ENCODE measurements around the gene HRH4.

Gene HRH4

GRCh38 chr18:24482821-24483220 lies 22.4 kb downstream of the HRH4 start:
- H3K27me3 ChIP-seq (ENCODE audit: control insufficient read depth, insufficient read depth, low read length, poor library complexity, severe bottlenecking): no peaks in the 10 kb centered on the region
- no peaks in the 10 kb centered on the region for H3K9me3 ChIP-seq (ENCODE audit: control insufficient read depth, low read length)
- WGBS, 2 experiments: 94 to 95% methylated on average over 5 of the region's 5 CpGs
- H3K27ac ChIP-seq (ENCODE audit: insufficient read depth, low read depth, low read length, poor library complexity, severe bottlenecking): no peak overlapping the region
- H3K4me1 ChIP-seq (ENCODE audit: control insufficient read depth, insufficient read depth, low read length): no peaks in the 10 kb centered on the region
- no peaks in the 10 kb centered on the region for H3K36me3 ChIP-seq (ENCODE audit: control insufficient read depth, insufficient read depth, low read length)
- no peak overlapping the region for H3K4me3 ChIP-seq (ENCODE audit: insufficient read depth, low read depth, low read length)

- Histone ChIP-seq H3K4me3 (ENCODE audit: insufficient read depth, low read depth, low read length) (no peak overlapping the region), H3K27me3 (ENCODE audit: control insufficient read depth, insufficient read depth, low read length, poor library complexity, severe bottlenecking) (no peaks in the 10 kb centered on the region), H3K4me1 (ENCODE audit: control insufficient read depth, insufficient read depth, low read length) (no peaks in the 10 kb centered on the region), H3K36me3 (ENCODE audit: control insufficient read depth, insufficient read depth, low read length) (no peaks in the 10 kb centered on the region), H3K27ac (ENCODE audit: insufficient read depth, low read depth, low read length, poor library complexity, severe bottlenecking) (no peak overlapping the region), H3K9me3 (ENCODE audit: control insufficient read depth, low read length) (no peaks in the 10 kb centered on the region)
- WGBS, 2 experiments: 100% methylated on average over 2 to 3 of the region's 3 CpGs
Observed at GRCh38 chr18:24485681-24486080, 25.2 kb downstream of the HRH4 start.

- no peak overlapping the region for H3K4me3 ChIP-seq (ENCODE audit: insufficient read depth, low read depth, low read length)
- no peaks in the 10 kb centered on the region for H3K9me3 ChIP-seq (ENCODE audit: control insufficient read depth, low read length)
- 92 to 93% methylated on average over 9 of the region's 9 CpGs for WGBS, 2 experiments
- H3K27ac ChIP-seq (ENCODE audit: insufficient read depth, low read depth, low read length, poor library complexity, severe bottlenecking): no peak overlapping the region
- H3K27me3 ChIP-seq (ENCODE audit: control insufficient read depth, insufficient read depth, low read length, poor library complexity, severe bottlenecking): no peaks in the 10 kb centered on the region
- H3K36me3 ChIP-seq (ENCODE audit: control insufficient read depth, insufficient read depth, low read length): no peaks in the 10 kb centered on the region
- no peaks in the 10 kb centered on the region for H3K4me1 ChIP-seq (ENCODE audit: control insufficient read depth, insufficient read depth, low read length)
Observed at GRCh38 chr18:24486684-24487083, 26.2 kb downstream of the HRH4 start.

GRCh38 chr18:24488824-24489493 lies 28.5 kb downstream of the HRH4 start:
- Histone ChIP-seq H3K4me3 (ENCODE audit: insufficient read depth, low read depth, low read length) (no peak overlapping the region), H3K27me3 (ENCODE audit: control insufficient read depth, insufficient read depth, low read length, poor library complexity, severe bottlenecking) (no peaks in the 10 kb centered on the region), H3K4me1 (ENCODE audit: control insufficient read depth, insufficient read depth, low read length) (no peaks in the 10 kb centered on the region), H3K27ac (ENCODE audit: insufficient read depth, low read depth, low read length, poor library complexity, severe bottlenecking) (no peak overlapping the region), H3K36me3 (ENCODE audit: control insufficient read depth, insufficient read depth, low read length) (no peaks in the 10 kb centered on the region), H3K9me3 (ENCODE audit: control insufficient read depth, low read length) (no peaks in the 10 kb centered on the region)
- 58 to 61% methylated on average over 6 of the region's 7 CpGs for WGBS, 2 experiments

- H3K27ac ChIP-seq (ENCODE audit: insufficient read depth, low read depth, low read length, poor library complexity, severe bottlenecking): no peak overlapping the region
- no peak overlapping the region for H3K4me3 ChIP-seq (ENCODE audit: insufficient read depth, low read depth, low read length)
- no peaks in the 10 kb centered on the region for H3K9me3 ChIP-seq (ENCODE audit: control insufficient read depth, low read length)
- H3K36me3 ChIP-seq (ENCODE audit: control insufficient read depth, insufficient read depth, low read length): no peaks in the 10 kb centered on the region
- H3K4me1 ChIP-seq (ENCODE audit: control insufficient read depth, insufficient read depth, low read length): no peaks in the 10 kb centered on the region
- WGBS, 2 experiments: 85 to 87% methylated on average over 4 of the region's 4 CpGs
- H3K27me3 ChIP-seq (ENCODE audit: control insufficient read depth, insufficient read depth, low read length, poor library complexity, severe bottlenecking): no peaks in the 10 kb centered on the region
Observed at GRCh38 chr18:24490539-24490938, 30.1 kb downstream of the HRH4 start.

GRCh38 chr18:24491927-24492834 lies 31.7 kb downstream of the HRH4 start:
- no peak overlapping the region for H3K4me3 ChIP-seq (ENCODE audit: insufficient read depth, low read depth, low read length)
- no peak overlapping the region for H3K27ac ChIP-seq (ENCODE audit: insufficient read depth, low read depth, low read length, poor library complexity, severe bottlenecking)
- no peaks in the 10 kb centered on the region for H3K36me3 ChIP-seq (ENCODE audit: control insufficient read depth, insufficient read depth, low read length)
- no peaks in the 10 kb centered on the region for H3K27me3 ChIP-seq (ENCODE audit: control insufficient read depth, insufficient read depth, low read length, poor library complexity, severe bottlenecking)
- no peaks in the 10 kb centered on the region for H3K9me3 ChIP-seq (ENCODE audit: control insufficient read depth, low read length)
- H3K4me1 ChIP-seq (ENCODE audit: control insufficient read depth, insufficient read depth, low read length): no peaks in the 10 kb centered on the region
- 92 to 93% methylated on average over 21 of the region's 21 CpGs for WGBS, 2 experiments

- Histone ChIP-seq H3K36me3 (ENCODE audit: control insufficient read depth, insufficient read depth, low read length) (no peaks in the 10 kb centered on the region), H3K27me3 (ENCODE audit: control insufficient read depth, insufficient read depth, low read length, poor library complexity, severe bottlenecking) (no peaks in the 10 kb centered on the region), H3K27ac (ENCODE audit: insufficient read depth, low read depth, low read length, poor library complexity, severe bottlenecking) (no peak overlapping the region), H3K9me3 (ENCODE audit: control insufficient read depth, low read length) (no peaks in the 10 kb centered on the region), H3K4me1 (ENCODE audit: control insufficient read depth, insufficient read depth, low read length) (no peaks in the 10 kb centered on the region), H3K4me3 (ENCODE audit: insufficient read depth, low read depth, low read length) (no peak overlapping the region)
- 94 to 100% methylated on average over 2 of the region's 2 CpGs for WGBS, 2 experiments
Observed at GRCh38 chr18:24494586-24494985, 34.1 kb downstream of the HRH4 start.

GRCh38 chr18:24497031-24497754 lies 36.8 kb downstream of the HRH4 start:
- WGBS, 2 experiments: 94 to 95% methylated on average over 1 of the region's 1 CpG
- Histone ChIP-seq H3K27me3 (ENCODE audit: control insufficient read depth, insufficient read depth, low read length, poor library complexity, severe bottlenecking) (no peaks in the 10 kb centered on the region), H3K36me3 (ENCODE audit: control insufficient read depth, insufficient read depth, low read length) (no peaks in the 10 kb centered on the region), H3K4me3 (ENCODE audit: insufficient read depth, low read depth, low read length) (no peak overlapping the region), H3K27ac (ENCODE audit: insufficient read depth, low read depth, low read length, poor library complexity, severe bottlenecking) (no peak overlapping the region), H3K4me1 (ENCODE audit: control insufficient read depth, insufficient read depth, low read length) (no peaks in the 10 kb centered on the region), H3K9me3 (ENCODE audit: control insufficient read depth, low read length) (no peaks in the 10 kb centered on the region)

- Histone ChIP-seq H3K9me3 (ENCODE audit: control insufficient read depth, low read length) (no peaks in the 10 kb centered on the region), H3K4me1 (ENCODE audit: control insufficient read depth, insufficient read depth, low read length) (no peaks in the 10 kb centered on the region), H3K27ac (ENCODE audit: insufficient read depth, low read depth, low read length, poor library complexity, severe bottlenecking) (no peak overlapping the region), H3K27me3 (ENCODE audit: control insufficient read depth, insufficient read depth, low read length, poor library complexity, severe bottlenecking) (no peaks in the 10 kb centered on the region), H3K36me3 (ENCODE audit: control insufficient read depth, insufficient read depth, low read length) (no peaks in the 10 kb centered on the region), H3K4me3 (ENCODE audit: insufficient read depth, low read depth, low read length) (no peak overlapping the region)
- 93% methylated on average over 5 of the region's 5 CpGs for WGBS, 2 experiments
Observed at GRCh38 chr18:24499814-24500213, 39.4 kb downstream of the HRH4 start.

- WGBS, 2 experiments: 93 to 96% methylated on average over 2 of the region's 2 CpGs
- H3K27me3 ChIP-seq (ENCODE audit: control insufficient read depth, insufficient read depth, low read length, poor library complexity, severe bottlenecking): no peaks in the 10 kb centered on the region
- no peak overlapping the region for H3K27ac ChIP-seq (ENCODE audit: insufficient read depth, low read depth, low read length, poor library complexity, severe bottlenecking)
- no peaks in the 10 kb centered on the region for H3K4me1 ChIP-seq (ENCODE audit: control insufficient read depth, insufficient read depth, low read length)
- H3K9me3 ChIP-seq (ENCODE audit: control insufficient read depth, low read length): no peaks in the 10 kb centered on the region
- no peak overlapping the region for H3K4me3 ChIP-seq (ENCODE audit: insufficient read depth, low read depth, low read length)
- no peaks in the 10 kb centered on the region for H3K36me3 ChIP-seq (ENCODE audit: control insufficient read depth, insufficient read depth, low read length)
Observed at GRCh38 chr18:24500217-24500616, 39.8 kb downstream of the HRH4 start.
